GM12878 (cell line): Measurements from ENCODE around the gene TUNAR. TPM values are rescaled to one million over a fixed set of nuclear protein-coding genes. Genes with fewer than 3 reads are reported as not detected.

Experiments used
- ATAC-seq: fragments of 200-7000 bp; cut with Tn5 transposase; 3 replicates; pipeline ENCODE4 v1.9.1; 2020; ENCODE audit warnings: mild to moderate bottlenecking, moderate library complexity
- BruUV-seq: library from RNA; stranded (reverse); fragments of 400-500 nt; replicated peaks from 2 replicates; lab custom pipeline; 2021; lab: Mats Ljungman, UMichigan
- CTCF ChIA-PET: fragments of 300-600 bp; sonication (Branson Sonifier 250); formaldehyde crosslinking; extraction: SDS; loops from one replicate; lab custom pipeline; 2021; ENCODE audit warnings: inconsistent platforms; lab: Yijun Ruan, JAX
- POLR2A ChIA-PET: fragments of 350-600 bp; formaldehyde crosslinking; extraction: SDS; loops from one replicate; lab custom pipeline; 2021; ENCODE audit warnings: inconsistent platforms; lab: Charles Lee
- RAD21 ChIA-PET: fragments of 300-600 bp; sonication (Branson Sonifier 250); formaldehyde crosslinking; loops from one replicate; lab custom pipeline; 2023; ENCODE audit warnings: antibody characterized with exemption; ENCODE audit not compliant: unreplicated experiment; lab: Charles Lee
- SMC1A ChIA-PET: fragments of 300-600 bp; sonication (Branson Sonifier 250); formaldehyde crosslinking; loops from one replicate; lab custom pipeline; 2023; ENCODE audit not compliant: unreplicated experiment, uncharacterized antibody; lab: Charles Lee
- DNase-seq: peaks from one replicate; pipeline ENCODE4 v3.0.0-alpha.2; 2011; ENCODE audit warnings: low read depth, low spot score
- FAIRE-seq: peaks from 3 replicates; lab custom pipeline; 2011; peaks lifted over from hg19 to GRCh38; lab: Jason Lieb, UNC
- H2AFZ ChIP-seq: 2 replicates; pipeline ENCODE4 v1.6.0; 2011; ENCODE audit warnings: low read depth, low read length, control low read depth; ENCODE audit not compliant: control insufficient read depth
- H3K27ac ChIP-seq: 2 replicates; pipeline ENCODE4 v1.5.1; 2011; ENCODE audit warnings: control low read depth; ENCODE audit not compliant: control insufficient read depth, insufficient read depth
- H3K27me3 ChIP-seq, 2 experiments: replicated peaks in 1 of 2; 2 replicates each; pipeline versions ENCODE4 v1.6.0 to v1.6.1; 2011; ENCODE audit warnings: low read length in 1 of 2; ENCODE audit not compliant: control insufficient read depth in 2 of 2, insufficient read depth in 2 of 2
- H3K36me3 ChIP-seq, 2 experiments: 2 replicates each; pipeline ENCODE4 v1.5.1; 2011; ENCODE audit warnings: low read length in 1 of 2; ENCODE audit not compliant: control insufficient read depth in 2 of 2, insufficient read depth in 2 of 2
- H3K4me1 ChIP-seq: 2 replicates; pipeline ENCODE4 v1.6.1; 2011; ENCODE audit warnings: mild to moderate bottlenecking, low read length, moderate library complexity, mixed read lengths; ENCODE audit not compliant: control insufficient read depth, insufficient read depth
- H3K4me2 ChIP-seq: 2 replicates; pipeline ENCODE4 v1.6.0; 2011; ENCODE audit warnings: control low read depth; ENCODE audit not compliant: control insufficient read depth, insufficient read depth
- H3K4me3 ChIP-seq: fragments of 200-600 bp; sonication (generic); 2 replicates; pipeline ENCODE4 v1.5.1; 2016
- H3K79me2 ChIP-seq: 2 replicates; pipeline ENCODE4 v1.6.0; 2011; ENCODE audit warnings: low read length; ENCODE audit not compliant: control insufficient read depth, insufficient read depth
- H3K9ac ChIP-seq: 2 replicates; pipeline ENCODE4 v1.8.0; 2011; ENCODE audit warnings: low read length, control low read depth, mixed read lengths; ENCODE audit not compliant: control insufficient read depth, insufficient read depth
- H3K9me3 ChIP-seq: replicated peaks from 3 replicates; pipeline ENCODE4 v1.5.1; 2011; ENCODE audit warnings: mild to moderate bottlenecking, low read length; ENCODE audit not compliant: control insufficient read depth, insufficient read depth
- H4K20me1 ChIP-seq: 2 replicates; pipeline ENCODE4 v1.6.0; 2011; ENCODE audit not compliant: control insufficient read depth, insufficient read depth
- BCL11A ChIP-seq: IDR thresholded peaks from 2 replicates; pipeline ENCODE4 v1.6.1; 2011; ENCODE audit warnings: low read depth, low read length
- BHLHE40 ChIP-seq, 2 experiments: fragments of 450-650 bp in 1 of 2; IDR thresholded peaks; 2 replicates each; pipeline ENCODE4 v1.6.1; 2011 to 2017; ENCODE audit warnings: low read depth in 2 of 2, borderline replicate concordance in 1 of 2, improper control_type of control experiment in 1 of 2, low read length in 1 of 2, mild to moderate bottlenecking in 1 of 2
- ETV6 ChIP-seq, 2 experiments: fragments of 450-650 bp in 1 of 2; IDR thresholded peaks in 1 of 2; conservative IDR thresholded peaks in 1 of 2; 2 replicates each; pipeline ENCODE4 v1.6.1; 2014; ENCODE audit warnings: antibody characterized with exemption in 1 of 2, borderline replicate concordance in 1 of 2, low read depth in 1 of 2, mild to moderate bottlenecking in 1 of 2, moderate library complexity in 1 of 2
- JUNB ChIP-seq: IDR thresholded peaks from 2 replicates; pipeline ENCODE4 v1.6.1; 2016; ENCODE audit warnings: antibody characterized with exemption, mild to moderate bottlenecking
- NFYA ChIP-seq: IDR thresholded peaks from 2 replicates; pipeline ENCODE4 v1.6.1; 2011; ENCODE audit warnings: low read depth, mild to moderate bottlenecking, low read length, improper control_type of control experiment, borderline replicate concordance
- PAX8 ChIP-seq: fragments of 450-650 bp; IDR thresholded peaks from 2 replicates; pipeline ENCODE4 v1.6.1; 2017; ENCODE audit warnings: mild to moderate bottlenecking, moderate library complexity
- RAD21 ChIP-seq: IDR thresholded peaks from 2 replicates; pipeline ENCODE4 v1.6.1; 2011; ENCODE audit warnings: mild to moderate bottlenecking, low read depth, low read length, moderate library complexity; ENCODE audit not compliant: insufficient read depth
- SIX5 ChIP-seq: IDR thresholded peaks from 2 replicates; pipeline ENCODE4 v1.6.1; 2011; ENCODE audit warnings: mild to moderate bottlenecking, low read depth, low read length, moderate library complexity; ENCODE audit not compliant: severe bottlenecking
- SMC3 ChIP-seq: IDR thresholded peaks from 2 replicates; pipeline ENCODE4 v1.6.1; 2011; ENCODE audit warnings: low read length, improper control_type of control experiment, borderline replicate concordance
- SUZ12 ChIP-seq: fragments of 200-600 bp; sonication (generic); IDR thresholded peaks from one replicate; pipeline ENCODE4 v1.6.1; 2018; ENCODE audit warnings: antibody characterized with exemption, mild to moderate bottlenecking; ENCODE audit not compliant: unreplicated experiment
- TCF3 ChIP-seq: IDR thresholded peaks from 2 replicates; pipeline ENCODE4 v1.6.1; 2012; ENCODE audit warnings: low read depth, mild to moderate bottlenecking, low read length, borderline replicate concordance; ENCODE audit not compliant: insufficient read depth
- WGBS: methylation state at CpG from one replicate; pipeline ENCODE4 v1.1.6; 2016; ENCODE audit warnings: low lambda C conversion rate; ENCODE audit not compliant: insufficient replicate concordance, insufficient coverage; ENCODE audit errors: missing lambda C conversion rate; 5-methylcytosine and 5-hydroxymethylcytosine counted together
- in situ Hi-C: fragments of 300-500 bp; cut with MboI; formaldehyde crosslinking; loops from 9 replicates; pipeline ENCODE4 v1.14.3; 2018; ENCODE audit warnings: mixed read lengths
- intact Hi-C: fragments of 100-400 bp; cut with micrococcal nuclease; formaldehyde crosslinking; loops from one replicate; pipeline ENCODE4 v1.14.2; 2022; ENCODE audit not compliant: unreplicated experiment
- polyA plus RNA-seq, 11 experiments: library from polyadenylated mRNA; depleted of rRNA in 4 of 11; unstranded in 6 of 11; stranded (reverse) in 5 of 11; fragments of >200 nt; fragmentation: Nextera tagmentation in 4 of 11; fragmentation: Illumina TruSeq in 1 of 11; extraction: Ambion mirVana in 4 of 11; extraction: Trizol in 1 of 11; gene quantifications; 1 replicate in 1 of 11; 2 replicates in 10 of 11; pipeline versions ENCODE4 v1.2.1 to v1.2.3, GENCODE V29; 2011 to 2016; ENCODE audit warnings: inconsistent platforms in 2 of 11, missing spikeins in 2 of 11, low read depth in 1 of 11
- total RNA-seq, 4 experiments: library from RNA; depleted of rRNA in 3 of 4; stranded (reverse); fragments of >200 nt in 3 of 4; fragmentation: Illumina TruSeq in 1 of 4; extraction: Trizol in 1 of 4; gene quantifications; 2 replicates each; pipeline versions ENCODE4 v1.2.1 to v1.2.3, GENCODE V29; 2013 to 2021
- TF ChIP-seq, protein P1 (sequence below): fragments of 450-650 bp; IDR thresholded peaks from 2 replicates; pipeline ENCODE4 v1.6.1; 2017; ENCODE audit warnings: antibody characterized with exemption, mild to moderate bottlenecking, moderate library complexity
- TF ChIP-seq, protein P2 (sequence below): fragments of 450-650 bp; IDR thresholded peaks from 2 replicates; pipeline ENCODE4 v1.6.1; 2016; ENCODE audit warnings: mild to moderate bottlenecking
- TF ChIP-seq, protein P3 (sequence below): fragments of 450-650 bp; IDR thresholded peaks from 2 replicates; pipeline ENCODE4 v1.6.1; 2014; ENCODE audit warnings: mild to moderate bottlenecking
- TF ChIP-seq, protein P4 (sequence below): IDR thresholded peaks from 2 replicates; pipeline ENCODE4 v1.6.1; 2012; ENCODE audit warnings: low read length, inconsistent platforms

The TUNAR gene
- total and polyA plus RNA-seq, 10 of the 15 experiments (the other 5 are each of a cell fraction or from before 2014, with no cell fraction given), result 0.02 TPM; not detected in 9

DNA sequence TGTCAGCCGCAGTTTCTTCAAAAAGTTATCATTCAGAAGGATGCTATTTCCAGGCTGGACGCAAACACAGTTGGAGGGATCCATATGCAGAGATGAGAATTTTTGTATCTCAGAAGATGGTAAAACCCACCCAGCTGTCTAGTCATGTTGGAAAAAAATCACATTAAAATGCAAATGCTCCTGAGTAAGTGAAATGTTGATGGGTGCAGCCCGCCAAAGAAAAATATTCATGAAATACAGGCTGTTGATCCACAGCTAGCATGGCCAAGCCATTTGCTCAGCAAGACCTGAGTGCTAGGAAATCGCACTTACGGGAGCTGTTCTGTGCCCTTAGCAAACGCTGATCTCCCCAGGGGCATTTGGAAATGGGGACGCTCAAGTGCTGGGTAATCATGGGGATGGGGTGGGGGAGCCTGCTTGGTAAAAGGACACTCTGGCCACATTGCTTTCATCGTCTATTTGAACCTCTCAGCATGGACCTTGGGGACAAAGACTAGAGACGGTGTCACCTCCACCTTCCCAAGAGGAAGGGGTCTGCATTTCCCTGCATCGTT, 25.7 kb downstream of the TUNAR start (continued):
- TF ChIP-seq, protein P1, sequence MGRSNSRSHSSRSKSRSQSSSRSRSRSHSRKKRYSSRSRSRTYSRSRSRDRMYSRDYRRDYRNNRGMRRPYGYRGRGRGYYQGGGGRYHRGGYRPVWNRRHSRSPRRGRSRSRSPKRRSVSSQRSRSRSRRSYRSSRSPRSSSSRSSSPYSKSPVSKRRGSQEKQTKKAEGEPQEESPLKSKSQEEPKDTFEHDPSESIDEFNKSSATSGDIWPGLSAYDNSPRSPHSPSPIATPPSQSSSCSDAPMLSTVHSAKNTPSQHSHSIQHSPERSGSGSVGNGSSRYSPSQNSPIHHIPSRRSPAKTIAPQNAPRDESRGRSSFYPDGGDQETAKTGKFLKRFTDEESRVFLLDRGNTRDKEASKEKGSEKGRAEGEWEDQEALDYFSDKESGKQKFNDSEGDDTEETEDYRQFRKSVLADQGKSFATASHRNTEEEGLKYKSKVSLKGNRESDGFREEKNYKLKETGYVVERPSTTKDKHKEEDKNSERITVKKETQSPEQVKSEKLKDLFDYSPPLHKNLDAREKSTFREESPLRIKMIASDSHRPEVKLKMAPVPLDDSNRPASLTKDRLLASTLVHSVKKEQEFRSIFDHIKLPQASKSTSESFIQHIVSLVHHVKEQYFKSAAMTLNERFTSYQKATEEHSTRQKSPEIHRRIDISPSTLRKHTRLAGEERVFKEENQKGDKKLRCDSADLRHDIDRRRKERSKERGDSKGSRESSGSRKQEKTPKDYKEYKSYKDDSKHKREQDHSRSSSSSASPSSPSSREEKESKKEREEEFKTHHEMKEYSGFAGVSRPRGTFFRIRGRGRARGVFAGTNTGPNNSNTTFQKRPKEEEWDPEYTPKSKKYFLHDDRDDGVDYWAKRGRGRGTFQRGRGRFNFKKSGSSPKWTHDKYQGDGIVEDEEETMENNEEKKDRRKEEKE, result no peak
- no peak for TF ChIP-seq PAX8
- TF ChIP-seq, protein P2, sequence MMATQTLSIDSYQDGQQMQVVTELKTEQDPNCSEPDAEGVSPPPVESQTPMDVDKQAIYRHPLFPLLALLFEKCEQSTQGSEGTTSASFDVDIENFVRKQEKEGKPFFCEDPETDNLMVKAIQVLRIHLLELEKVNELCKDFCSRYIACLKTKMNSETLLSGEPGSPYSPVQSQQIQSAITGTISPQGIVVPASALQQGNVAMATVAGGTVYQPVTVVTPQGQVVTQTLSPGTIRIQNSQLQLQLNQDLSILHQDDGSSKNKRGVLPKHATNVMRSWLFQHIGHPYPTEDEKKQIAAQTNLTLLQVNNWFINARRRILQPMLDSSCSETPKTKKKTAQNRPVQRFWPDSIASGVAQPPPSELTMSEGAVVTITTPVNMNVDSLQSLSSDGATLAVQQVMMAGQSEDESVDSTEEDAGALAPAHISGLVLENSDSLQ, result no peak
- TF ChIP-seq SMC3, result no peak
- TF ChIP-seq ETV6 (conservative IDR thresholded peaks at IDR 0.05 in 1 of 2, IDR thresholded peaks at IDR 0.05 in 1 of 2; ENCODE audit: borderline replicate concordance in 1 of 2, low read depth in 1 of 2), result no peak
- no peak for TF ChIP-seq SIX5
- no peak for TF ChIP-seq BCL11A

DNA sequence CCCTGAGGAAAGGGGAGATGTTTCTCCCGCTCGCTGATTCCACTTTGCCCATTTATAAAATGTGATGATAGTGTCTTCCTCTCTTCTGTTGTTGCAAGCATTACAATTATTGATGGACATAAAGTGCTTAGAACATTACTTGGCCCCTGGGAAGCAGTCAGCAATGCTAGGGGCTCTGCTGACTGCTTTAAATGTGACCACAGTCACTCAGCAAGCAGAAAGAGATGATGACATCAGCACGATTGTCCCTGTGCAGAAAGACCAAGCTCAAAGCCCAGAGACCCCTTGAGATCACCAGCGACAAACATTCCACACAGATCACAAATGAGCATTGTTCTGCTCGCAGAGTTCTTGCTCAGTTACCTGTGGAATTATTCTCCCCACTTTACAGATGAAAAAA, 26.5 kb downstream of the TUNAR start:
- RAD21 ChIA-PET, result no interaction called here
- Histone ChIP-seq H3K36me3 (no peaks in the 10 kb centered on the region), H3K4me1 (no peaks in the 10 kb centered on the region), H3K9ac (no peak overlapping the region), H2AFZ (no peak overlapping the region), H3K27me3 (peaks cover 3 to 5% of the 10 kb centered on the region in 2 experiments), H3K27ac (no peak overlapping the region), H3K9me3 (no peaks in the 10 kb centered on the region), H3K4me2 (no peak overlapping the region), H3K4me3 (no peak overlapping the region), H4K20me1 (no peaks in the 10 kb centered on the region), H3K79me2 (no peaks in the 10 kb centered on the region)
- FAIRE-seq (no peak), ATAC-seq (no peak), DNase-seq (no peak)
- in situ Hi-C loops (no loop called here), intact Hi-C loops (no loop called here)
- CTCF ChIA-PET, result no interaction called here
- POLR2A ChIA-PET, result no interaction called here
- whole genome bisulfite sequencing, result 43% methylated on average over 5 of the region's 5 CpGs
- SMC1A ChIA-PET, result no interaction called here
- no TSS peak for BruUV-seq
- TF ChIP-seq BCL11A, result no peak
- no peak for TF ChIP-seq SMC3
- TF ChIP-seq, protein P3, sequence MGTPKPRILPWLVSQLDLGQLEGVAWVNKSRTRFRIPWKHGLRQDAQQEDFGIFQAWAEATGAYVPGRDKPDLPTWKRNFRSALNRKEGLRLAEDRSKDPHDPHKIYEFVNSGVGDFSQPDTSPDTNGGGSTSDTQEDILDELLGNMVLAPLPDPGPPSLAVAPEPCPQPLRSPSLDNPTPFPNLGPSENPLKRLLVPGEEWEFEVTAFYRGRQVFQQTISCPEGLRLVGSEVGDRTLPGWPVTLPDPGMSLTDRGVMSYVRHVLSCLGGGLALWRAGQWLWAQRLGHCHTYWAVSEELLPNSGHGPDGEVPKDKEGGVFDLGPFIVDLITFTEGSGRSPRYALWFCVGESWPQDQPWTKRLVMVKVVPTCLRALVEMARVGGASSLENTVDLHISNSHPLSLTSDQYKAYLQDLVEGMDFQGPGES, result no peak
- no peak for TF ChIP-seq BHLHE40 (IDR thresholded peaks at IDR 0.05; ENCODE audit: borderline replicate concordance in 1 of 2, low read depth in 2 of 2, low read length in 1 of 2)
- no peak for TF ChIP-seq TCF3
- no peak for TF ChIP-seq PAX8
- no peak for TF ChIP-seq NFYA
- TF ChIP-seq SUZ12, result no peak
- no peak for TF ChIP-seq RAD21
- TF ChIP-seq, protein P4, sequence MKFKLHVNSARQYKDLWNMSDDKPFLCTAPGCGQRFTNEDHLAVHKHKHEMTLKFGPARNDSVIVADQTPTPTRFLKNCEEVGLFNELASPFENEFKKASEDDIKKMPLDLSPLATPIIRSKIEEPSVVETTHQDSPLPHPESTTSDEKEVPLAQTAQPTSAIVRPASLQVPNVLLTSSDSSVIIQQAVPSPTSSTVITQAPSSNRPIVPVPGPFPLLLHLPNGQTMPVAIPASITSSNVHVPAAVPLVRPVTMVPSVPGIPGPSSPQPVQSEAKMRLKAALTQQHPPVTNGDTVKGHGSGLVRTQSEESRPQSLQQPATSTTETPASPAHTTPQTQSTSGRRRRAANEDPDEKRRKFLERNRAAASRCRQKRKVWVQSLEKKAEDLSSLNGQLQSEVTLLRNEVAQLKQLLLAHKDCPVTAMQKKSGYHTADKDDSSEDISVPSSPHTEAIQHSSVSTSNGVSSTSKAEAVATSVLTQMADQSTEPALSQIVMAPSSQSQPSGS, result no peak
- no peak for TF ChIP-seq JUNB
